Sigmoid colon (tissue), 3 donors: Measurements from ENCODE around the gene INSL3.

Experiments used
- POLR2A ChIP-seq, 2 donors: fragments of 450-650 bp; IDR thresholded peaks; one replicate each; pipeline ENCODE4 v1.6.1; 2016; ENCODE audit warnings: antibody characterized with exemption in 2 of 2, mild to moderate bottlenecking in 2 of 2, moderate library complexity in 2 of 2
- TF ChIP-seq, protein P1 (sequence below), 4 experiments: fragments of 450-650 bp in 3 of 4; fragments of 200-600 bp in 1 of 4; IDR thresholded peaks; one replicate each; pipeline ENCODE4 v1.5.1; 2016 to 2019; ENCODE audit warnings: antibody characterized with exemption in 4 of 4, mild to moderate bottlenecking in 3 of 4, moderate library complexity in 2 of 4

DNA sequence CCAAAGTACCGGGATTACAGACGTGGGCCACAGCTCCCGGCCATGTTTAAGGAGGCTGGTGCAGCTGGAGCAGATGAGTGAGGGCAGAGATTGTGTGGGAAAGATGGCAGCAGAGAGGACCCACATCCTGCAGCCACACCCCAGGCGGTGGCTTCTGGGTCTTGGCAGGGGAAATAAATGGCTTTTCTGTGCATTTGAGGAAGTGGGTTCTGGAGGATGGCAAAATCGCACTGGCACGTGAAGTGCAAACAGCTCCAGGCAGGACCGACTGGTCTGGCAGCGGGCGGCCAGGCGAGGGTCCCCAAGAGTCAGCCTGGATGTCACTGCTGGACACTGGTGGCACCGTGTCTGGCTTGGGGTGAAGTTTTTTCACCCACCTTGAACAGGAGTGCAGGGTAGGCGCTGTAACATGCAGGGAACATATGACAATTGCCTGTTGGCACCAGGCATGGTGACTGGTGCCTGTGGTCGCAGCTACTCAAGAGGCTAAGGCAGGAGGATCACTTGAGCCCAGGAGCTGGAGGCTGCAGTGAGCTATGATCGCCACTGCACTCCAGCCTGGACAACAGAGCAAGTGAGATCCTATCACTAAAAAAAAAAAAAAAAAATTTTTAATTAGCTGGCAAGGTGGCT, 17.9 kb downstream of the INSL3 start:
- no peak for TF ChIP-seq POLR2A (IDR thresholded peaks at IDR 0.05)
- TF ChIP-seq, protein P1, sequence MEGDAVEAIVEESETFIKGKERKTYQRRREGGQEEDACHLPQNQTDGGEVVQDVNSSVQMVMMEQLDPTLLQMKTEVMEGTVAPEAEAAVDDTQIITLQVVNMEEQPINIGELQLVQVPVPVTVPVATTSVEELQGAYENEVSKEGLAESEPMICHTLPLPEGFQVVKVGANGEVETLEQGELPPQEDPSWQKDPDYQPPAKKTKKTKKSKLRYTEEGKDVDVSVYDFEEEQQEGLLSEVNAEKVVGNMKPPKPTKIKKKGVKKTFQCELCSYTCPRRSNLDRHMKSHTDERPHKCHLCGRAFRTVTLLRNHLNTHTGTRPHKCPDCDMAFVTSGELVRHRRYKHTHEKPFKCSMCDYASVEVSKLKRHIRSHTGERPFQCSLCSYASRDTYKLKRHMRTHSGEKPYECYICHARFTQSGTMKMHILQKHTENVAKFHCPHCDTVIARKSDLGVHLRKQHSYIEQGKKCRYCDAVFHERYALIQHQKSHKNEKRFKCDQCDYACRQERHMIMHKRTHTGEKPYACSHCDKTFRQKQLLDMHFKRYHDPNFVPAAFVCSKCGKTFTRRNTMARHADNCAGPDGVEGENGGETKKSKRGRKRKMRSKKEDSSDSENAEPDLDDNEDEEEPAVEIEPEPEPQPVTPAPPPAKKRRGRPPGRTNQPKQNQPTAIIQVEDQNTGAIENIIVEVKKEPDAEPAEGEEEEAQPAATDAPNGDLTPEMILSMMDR (IDR thresholded peaks at IDR 0.05): no peak
